Chondrocyte (in vitro differentiated cells): ENCODE results near the gene TAS2R1. TPM values are rescaled to one million over a fixed set of nuclear protein-coding genes. Genes with fewer than 3 reads are reported as not detected.
A peak's percentile ranks its signal among the peaks of the same experiment; 100 is the strongest.

ENCODE experiments used
- DNase-seq: peaks from one replicate; pipeline ENCODE4 v3.0.0; 2021; ENCODE audit warnings: mixed read lengths, low spot score
- H3K27ac Mint-ChIP-seq: one replicate; pipeline ENCODE4 v1.8.0; 2021; ENCODE audit warnings: mild to moderate bottlenecking, moderate library complexity, mixed read lengths; ENCODE audit not compliant: unreplicated experiment
- H3K27me3 Mint-ChIP-seq: 2 replicates; pipeline ENCODE4 v1.8.0; 2021; ENCODE audit warnings: low read depth, mixed read lengths
- H3K36me3 Mint-ChIP-seq: 2 replicates; pipeline ENCODE4 v1.8.0; 2021; ENCODE audit warnings: low read depth, mixed read lengths
- H3K4me1 Mint-ChIP-seq: 2 replicates; pipeline ENCODE4 v1.8.0; 2021; ENCODE audit warnings: low read depth, mild to moderate bottlenecking, mixed read lengths
- H3K4me3 Mint-ChIP-seq: one replicate; pipeline ENCODE4 v1.8.0; 2021; ENCODE audit warnings: mild to moderate bottlenecking, moderate library complexity, mixed read lengths; ENCODE audit not compliant: unreplicated experiment
- H3K9me3 Mint-ChIP-seq: 2 replicates; pipeline ENCODE4 v1.8.0; 2021; ENCODE audit warnings: low read depth, mixed read lengths
- CTCF ChIP-seq: fragments of 200-600 bp; sonication (generic); IDR thresholded peaks from 2 replicates; pipeline ENCODE4 v1.5.0; 2021; ENCODE audit warnings: antibody characterized with exemption, mild to moderate bottlenecking, moderate library complexity
- total RNA-seq: library from RNA; stranded (reverse); gene quantifications from 3 replicates; pipeline ENCODE4 v1.2.1, GENCODE V29; 2021

Gene TAS2R1
- total RNA-seq, 1 donor from 2014 or later: 1.6 TPM

- H3K36me3 Mint-ChIP-seq: peaks cover 6% of the 10 kb centered on the region
- no peak for DNase-seq
- TF ChIP-seq CTCF: no peak
- H3K9me3 Mint-ChIP-seq: peaks cover 13% of the 10 kb centered on the region
- H3K4me1 Mint-ChIP-seq: no peaks in the 10 kb centered on the region
- H3K27ac Mint-ChIP-seq: no peak overlapping the region
- no peaks in the 10 kb centered on the region for H3K27me3 Mint-ChIP-seq
- no peak overlapping the region for H3K4me3 Mint-ChIP-seq
These were observed 11.7 kb upstream of the TAS2R1 start for GRCh38 chr5:9641806-9642355.

GRCh38 chr5:9632495-9632894 is 2.3 kb upstream of the TAS2R1 start:
- DNase-seq: no peak
- TF ChIP-seq CTCF: no peak
- Mint-ChIP-seq H3K27me3 (no peaks in the 10 kb centered on the region), H3K36me3 (peaks cover 29% of the 10 kb centered on the region), H3K27ac (no peak overlapping the region), H3K4me3 (no peak overlapping the region), H3K4me1 (peaks cover 3% of the 10 kb centered on the region), H3K9me3 (peaks cover 44% of the 10 kb centered on the region)

GRCh38 chr5:9627541-9627940 is 2.6 kb downstream of the TAS2R1 start:
- no peaks in the 10 kb centered on the region for H3K27me3 Mint-ChIP-seq
- DNase-seq: no peak
- H3K9me3 Mint-ChIP-seq: no peaks in the 10 kb centered on the region
- peaks cover 4% of the 10 kb centered on the region for H3K36me3 Mint-ChIP-seq
- TF ChIP-seq CTCF: no peak
- H3K4me1 Mint-ChIP-seq: peaks cover 31% of the 10 kb centered on the region
- no peak overlapping the region for H3K4me3 Mint-ChIP-seq
- H3K27ac Mint-ChIP-seq: peak overlapping the region; percentile 33

- Mint-ChIP-seq H3K27ac (no peak overlapping the region), H3K4me3 (no peak overlapping the region), H3K4me1 (peaks cover 36% of the 10 kb centered on the region), H3K27me3 (no peaks in the 10 kb centered on the region), H3K9me3 (no peaks in the 10 kb centered on the region), H3K36me3 (peaks cover 4% of the 10 kb centered on the region)
- no peak for TF ChIP-seq CTCF
- DNase-seq: no peak
These were observed 3.2 kb downstream of the TAS2R1 start for GRCh38 chr5:9626955-9627354.

- TF ChIP-seq CTCF: no peak
- H3K9me3 Mint-ChIP-seq: no peaks in the 10 kb centered on the region
- H3K4me3 Mint-ChIP-seq: no peak overlapping the region
- no peaks in the 10 kb centered on the region for H3K27me3 Mint-ChIP-seq
- H3K27ac Mint-ChIP-seq: peak overlapping the region; percentile 39
- DNase-seq: no peak
- peaks cover 4% of the 10 kb centered on the region for H3K36me3 Mint-ChIP-seq
- peaks cover 46% of the 10 kb centered on the region for H3K4me1 Mint-ChIP-seq
These were observed 4.4 kb downstream of the TAS2R1 start for GRCh38 chr5:9625731-9626130.
